GM19328 (cell line): ENCODE data around the gene PIM2.
"Not testable (repeated sequence)": the region's sequence is repeated elsewhere in the genome, so short reads cannot be mapped to it uniquely, and the experiment has no call there.

ENCODE experiments used
- ATAC-seq: cut with Tn5 transposase; IDR thresholded peaks from one replicate; pipeline ENCODE4 v1.9.1; 2021; ENCODE audit warnings: mild to moderate bottlenecking, moderate library complexity; ENCODE audit not compliant: unreplicated experiment

PIM2 gene

DNA sequence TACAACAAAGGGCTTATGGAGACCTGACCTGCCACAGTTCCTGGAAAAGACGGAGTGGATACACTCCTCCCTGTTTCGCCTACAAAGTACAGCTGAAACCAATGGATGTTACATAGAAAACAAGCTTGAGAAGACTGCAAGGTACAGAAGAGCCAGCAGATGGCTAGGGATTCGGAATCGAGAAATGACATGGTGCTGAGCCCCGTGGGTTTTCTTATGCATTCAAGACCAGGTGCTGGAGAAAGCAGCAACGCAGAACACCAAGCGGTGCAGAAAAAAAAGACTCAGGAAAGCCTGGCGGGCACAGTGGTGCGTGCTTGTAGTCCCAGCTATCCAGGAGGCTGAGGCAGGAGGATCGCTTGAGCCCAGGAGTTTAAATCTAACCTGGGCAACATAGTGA is 35.1 kb downstream of the PIM2 start:
- ATAC-seq: no peak

DNA sequence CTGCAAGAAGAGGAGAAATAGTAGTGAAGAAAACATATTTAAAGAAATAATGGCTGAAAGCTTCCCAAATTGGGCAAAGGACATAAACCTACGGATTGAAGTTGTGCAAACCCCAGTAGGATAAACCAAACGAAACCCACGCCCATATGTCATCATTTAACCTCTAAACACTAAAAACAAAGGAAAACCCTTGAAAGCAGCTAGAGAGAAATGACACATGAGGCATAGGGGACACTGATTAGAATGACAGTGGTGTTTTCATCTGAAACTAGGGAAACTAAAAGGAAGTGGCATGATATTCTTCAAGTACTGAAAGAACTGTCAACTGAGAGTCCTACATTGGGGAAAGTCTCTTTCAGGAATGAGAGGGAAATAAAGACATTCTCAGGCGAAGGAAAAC is 41.9 kb downstream of the PIM2 start:
- not testable (repeated sequence) for ATAC-seq

DNA sequence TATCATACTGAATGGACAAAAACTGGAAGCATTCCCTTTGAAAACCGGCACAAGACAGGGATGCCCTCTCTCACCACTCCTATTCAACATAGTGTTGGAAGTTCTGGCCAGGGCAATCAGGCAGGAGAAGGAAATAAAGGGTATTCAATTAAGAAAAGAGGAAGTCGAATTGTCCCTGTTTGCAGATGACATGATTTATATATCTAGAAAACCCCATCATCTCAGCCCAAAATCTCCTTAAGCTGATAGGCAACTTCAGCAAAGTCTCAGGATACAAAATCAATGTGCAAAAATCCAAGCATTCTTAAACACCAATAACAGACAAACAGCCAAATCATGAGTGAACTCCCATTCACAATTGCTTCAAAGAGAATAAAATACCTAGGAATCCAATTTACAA is 46.8 kb downstream of the PIM2 start:
- ATAC-seq: not testable (repeated sequence)

DNA sequence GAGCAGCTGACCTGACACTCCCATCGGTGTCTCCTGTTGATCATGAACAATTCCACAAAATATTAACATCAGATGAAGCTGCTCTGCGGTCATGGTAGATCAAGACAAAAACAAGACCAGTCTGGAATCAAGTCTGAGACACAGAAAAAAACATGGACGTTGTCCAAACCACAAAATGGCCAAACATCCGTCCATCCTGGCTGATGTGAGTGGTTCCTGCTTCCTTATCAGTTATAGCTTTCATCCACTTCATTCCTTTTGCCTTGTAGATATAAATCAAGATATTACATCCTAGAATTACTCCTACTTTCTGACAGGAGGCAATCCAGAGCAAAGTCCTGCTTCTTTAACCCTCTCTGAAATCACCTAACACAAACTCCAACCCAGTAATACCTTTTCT is 54.6 kb downstream of the PIM2 start:
- ATAC-seq: no peak
